ENCODE results near the gene MMP12.

GRCh38 chr11:102868339-102868738, 6.4 kb downstream of the MMP12 start:
- TF ChIP-seq CTCF (IDR thresholded peaks at IDR 0.05) (no peak), EP300 (IDR thresholded peaks at IDR 0.05) (no peak)

All from tibial nerve (tissue), 4 donors.